GM12874 (cell line): ENCODE results near the gene LGALS3BP.

Experiments used
- TF ChIP-seq, protein P1 (sequence below): IDR thresholded peaks from 2 replicates; pipeline ENCODE4 v1.5.1; 2011; ENCODE audit warnings: low read depth, mild to moderate bottlenecking, control low read depth, low read length, moderate library complexity; ENCODE audit not compliant: insufficient read depth

The LGALS3BP gene

DNA sequence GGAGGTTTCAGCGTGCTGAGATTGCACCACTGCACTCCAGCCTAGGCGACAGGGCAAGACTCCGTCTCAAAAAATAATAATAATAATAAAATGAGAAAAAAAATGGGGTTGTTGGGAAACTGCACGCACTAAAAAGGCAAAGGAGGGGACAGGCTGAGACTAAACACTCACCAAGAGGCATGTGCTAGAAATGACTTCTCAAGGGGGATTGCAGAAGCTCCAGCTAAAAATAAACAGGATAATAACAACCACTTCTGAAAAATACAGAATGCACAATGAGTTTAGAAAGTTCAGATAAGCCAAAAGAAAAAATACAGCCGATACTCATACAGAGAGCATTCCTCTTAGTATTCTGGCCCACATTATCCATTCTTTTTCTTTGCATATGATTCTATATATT, 39.5 kb downstream of the LGALS3BP start:
- TF ChIP-seq, protein P1, sequence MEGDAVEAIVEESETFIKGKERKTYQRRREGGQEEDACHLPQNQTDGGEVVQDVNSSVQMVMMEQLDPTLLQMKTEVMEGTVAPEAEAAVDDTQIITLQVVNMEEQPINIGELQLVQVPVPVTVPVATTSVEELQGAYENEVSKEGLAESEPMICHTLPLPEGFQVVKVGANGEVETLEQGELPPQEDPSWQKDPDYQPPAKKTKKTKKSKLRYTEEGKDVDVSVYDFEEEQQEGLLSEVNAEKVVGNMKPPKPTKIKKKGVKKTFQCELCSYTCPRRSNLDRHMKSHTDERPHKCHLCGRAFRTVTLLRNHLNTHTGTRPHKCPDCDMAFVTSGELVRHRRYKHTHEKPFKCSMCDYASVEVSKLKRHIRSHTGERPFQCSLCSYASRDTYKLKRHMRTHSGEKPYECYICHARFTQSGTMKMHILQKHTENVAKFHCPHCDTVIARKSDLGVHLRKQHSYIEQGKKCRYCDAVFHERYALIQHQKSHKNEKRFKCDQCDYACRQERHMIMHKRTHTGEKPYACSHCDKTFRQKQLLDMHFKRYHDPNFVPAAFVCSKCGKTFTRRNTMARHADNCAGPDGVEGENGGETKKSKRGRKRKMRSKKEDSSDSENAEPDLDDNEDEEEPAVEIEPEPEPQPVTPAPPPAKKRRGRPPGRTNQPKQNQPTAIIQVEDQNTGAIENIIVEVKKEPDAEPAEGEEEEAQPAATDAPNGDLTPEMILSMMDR: no peak

DNA sequence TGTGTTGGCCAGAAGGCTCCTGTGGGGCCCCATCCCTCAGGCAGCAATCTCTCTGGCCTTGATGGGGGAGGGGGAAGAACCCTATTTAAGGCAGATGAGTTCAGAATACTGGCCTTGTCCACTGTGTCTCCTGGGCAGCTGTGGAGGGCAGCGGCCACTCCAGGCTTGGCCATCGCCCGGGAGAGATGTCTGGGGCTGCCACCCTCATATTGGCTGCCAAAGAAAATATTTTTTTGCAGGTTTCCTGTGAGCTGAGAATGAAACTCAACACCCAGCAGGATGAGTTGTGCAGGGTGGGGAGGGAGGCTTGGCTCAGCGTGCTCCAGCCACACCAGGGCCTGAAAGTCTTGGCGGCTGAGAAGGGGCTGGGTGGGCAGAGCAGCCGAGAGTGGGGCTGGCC, 40.1 kb downstream of the LGALS3BP start:
- TF ChIP-seq, protein P1: no peak

DNA sequence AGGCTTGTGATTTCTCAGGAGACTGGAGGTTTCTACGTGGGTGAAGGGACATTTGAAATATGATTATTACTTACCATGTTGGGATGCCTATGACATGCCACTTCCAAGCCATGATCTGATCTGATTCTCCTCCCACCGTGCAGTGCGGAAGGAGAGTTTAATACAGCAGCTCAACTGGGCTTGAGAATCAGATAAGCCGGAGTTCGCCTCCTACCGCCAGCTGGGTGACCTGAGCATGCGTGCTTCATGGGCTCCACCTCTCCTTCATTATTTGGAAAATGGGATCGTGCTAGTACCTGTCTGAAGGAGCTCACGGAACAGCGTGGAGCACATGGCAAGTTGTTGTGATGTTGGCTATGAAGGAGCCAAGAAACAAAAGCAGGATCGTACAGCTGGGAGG, 42.2 kb downstream of the LGALS3BP start:
- TF ChIP-seq, protein P1: no peak

DNA sequence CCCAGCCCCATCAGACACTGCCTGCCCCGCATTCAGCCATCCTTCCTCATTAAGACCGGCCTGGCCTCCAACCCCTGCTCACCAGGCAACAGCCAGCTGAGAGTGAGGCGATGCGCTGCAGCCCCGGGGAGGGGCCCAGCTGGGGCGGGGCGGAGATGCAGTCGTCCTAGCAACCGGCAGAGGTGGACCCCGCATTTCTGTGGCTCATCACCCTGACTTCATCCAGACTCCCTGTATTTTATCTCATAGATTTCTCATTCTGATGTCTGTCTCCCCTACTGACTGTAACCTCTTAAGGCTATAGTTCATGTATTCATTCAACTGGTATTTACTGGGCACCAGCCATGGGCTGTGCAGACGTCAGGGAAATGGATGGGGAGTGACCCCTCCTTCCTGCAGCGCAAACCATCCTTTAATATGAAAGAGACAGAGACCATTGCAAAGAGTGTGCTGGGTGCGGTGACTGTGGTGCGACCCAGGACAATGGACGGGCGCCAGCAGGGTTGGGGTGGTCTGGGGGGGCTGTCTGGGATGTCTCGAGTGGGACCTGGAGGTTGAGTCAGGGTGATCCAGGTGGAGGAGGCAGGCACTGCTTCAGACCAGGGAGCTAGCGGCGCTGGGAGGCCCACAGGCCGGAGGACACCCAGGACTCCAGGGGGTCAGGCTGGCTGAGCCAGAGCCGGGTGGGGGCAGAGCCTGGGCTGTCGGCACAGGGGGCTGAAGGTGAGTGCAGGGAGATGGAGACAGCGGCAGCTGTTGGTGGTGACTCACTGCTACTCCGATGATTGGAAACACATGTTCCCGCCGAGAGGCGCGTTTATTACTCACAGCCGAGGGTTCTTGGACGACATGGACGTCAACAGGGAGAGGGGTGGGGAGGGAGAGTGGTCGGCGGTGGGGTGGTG, 44.1 kb downstream of the LGALS3BP start:
- TF ChIP-seq, protein P1: no peak

DNA sequence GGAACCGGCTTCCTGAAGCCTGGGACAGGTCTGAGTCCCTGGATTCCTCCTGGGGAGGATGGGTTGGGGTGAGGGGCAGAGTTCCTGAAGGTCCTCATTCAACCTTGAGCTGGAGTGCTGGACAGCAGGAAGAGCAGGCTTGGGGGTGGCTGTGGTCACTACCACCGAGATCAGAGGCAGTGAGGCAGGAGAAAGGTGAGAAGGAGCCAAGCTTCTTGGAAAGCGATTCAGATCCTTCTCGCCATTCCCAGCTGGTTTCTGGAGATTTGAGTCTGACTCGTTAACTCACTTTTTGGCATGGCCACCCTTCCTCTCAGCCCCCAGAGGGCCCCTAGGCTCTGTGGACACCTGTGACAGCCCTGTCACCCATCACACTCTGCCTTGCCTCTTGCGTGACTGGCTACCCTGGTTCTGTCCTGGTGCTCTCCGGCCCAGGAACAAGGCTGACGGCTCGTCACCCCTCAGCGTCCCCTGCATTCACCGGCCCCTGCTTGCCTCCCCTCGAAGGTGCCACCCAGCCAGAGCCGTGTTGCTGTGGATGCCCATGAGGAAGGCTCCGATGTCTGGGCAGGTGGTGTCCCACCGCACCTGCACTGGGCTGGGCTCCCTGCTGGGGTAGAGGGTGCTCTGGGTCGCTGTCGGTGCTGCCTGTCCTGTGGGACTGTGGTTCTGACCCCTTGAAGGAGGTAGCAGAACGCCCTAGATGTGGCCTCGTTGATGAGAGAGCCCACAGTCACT, 44.9 kb downstream of the LGALS3BP start:
- TF ChIP-seq, protein P1: no peak

DNA sequence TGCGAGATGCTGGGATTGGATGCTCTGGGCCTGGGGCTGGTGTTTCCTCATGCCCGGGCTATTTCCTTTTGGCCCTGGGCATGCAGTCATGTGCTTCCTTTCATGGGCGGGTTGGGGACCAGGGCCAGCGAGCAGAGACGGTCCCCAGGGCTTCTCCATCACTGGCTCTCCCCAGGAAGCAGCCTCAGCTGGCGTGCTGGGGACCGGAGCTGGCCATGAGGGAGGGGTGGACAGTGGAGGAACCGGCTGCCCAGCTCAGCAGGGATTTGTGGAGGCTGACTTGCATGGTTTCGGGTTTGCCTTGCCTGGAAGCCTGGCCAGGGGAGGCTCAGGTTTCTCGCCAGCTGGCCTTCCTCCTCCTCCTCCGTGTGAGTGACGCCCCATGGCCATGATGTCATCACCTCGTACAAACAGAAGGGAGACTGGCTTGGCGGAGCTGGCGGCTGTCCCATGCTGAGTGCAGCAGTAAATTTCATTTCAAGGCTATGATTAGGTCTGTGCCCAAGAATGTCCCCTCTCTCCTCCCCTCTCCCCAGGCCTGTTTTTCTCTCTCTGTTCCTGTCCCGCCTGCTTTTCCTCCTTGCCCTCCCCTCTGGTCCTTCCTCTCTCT, 45.7 kb downstream of the LGALS3BP start:
- TF ChIP-seq, protein P1: no peak
